Measurements from ENCODE around the gene ROCK2. TPM values are rescaled to one million over a fixed set of nuclear protein-coding genes. Genes with fewer than 3 reads are reported as not detected.

The ROCK2 gene
- total and polyA plus RNA-seq, 2 of the 8 experiments (the other 6 are each of a cell fraction or from before 2014, with no cell fraction given): 2.7 to 29.0 TPM

DNA sequence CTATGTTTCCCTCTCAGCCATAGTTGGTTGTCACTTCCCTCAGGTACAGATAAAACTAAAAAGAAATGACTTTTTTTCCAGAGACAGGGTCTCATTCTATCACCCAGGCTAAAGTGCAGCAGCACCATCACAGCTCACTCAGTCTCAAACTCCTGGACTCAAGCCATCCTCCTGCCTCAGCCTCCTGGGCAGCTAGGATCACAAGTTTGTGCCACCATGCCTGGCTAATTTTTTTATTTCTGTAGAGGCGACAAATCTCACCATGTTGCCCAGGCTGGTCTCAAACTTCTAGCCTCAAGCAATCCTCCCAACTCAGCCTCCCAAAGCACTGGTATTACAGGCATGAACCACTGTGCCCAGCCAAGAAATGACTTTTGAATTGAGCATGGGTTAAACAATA lies 8.2 kb downstream of the ROCK2 start (continued):
- no peak for TF ChIP-seq CHD7 (IDR thresholded peaks at IDR 0.05; ENCODE audit: insufficient replicate concordance, low read length)
- TF ChIP-seq JUND (IDR thresholded peaks at IDR 0.05; ENCODE audit: low read length): no peak
- no peak for TF ChIP-seq RAD21 (IDR thresholded peaks at IDR 0.05 in 1 of 2, conservative IDR thresholded peaks at IDR 0.05 in 1 of 2; ENCODE audit: low read depth in 2 of 2, low read length in 2 of 2)
- TF ChIP-seq HDAC6 (IDR thresholded peaks at IDR 0.05; ENCODE audit: low read depth, low read length): no peak
- TF ChIP-seq TAF1 (IDR thresholded peaks at IDR 0.05; ENCODE audit: low read depth, low read length): no peak
- no peak for TF ChIP-seq FOSL1 (IDR thresholded peaks at IDR 0.05; ENCODE audit: insufficient read depth, low read depth, low read length)
- no peak for TF ChIP-seq BCL11A (IDR thresholded peaks at IDR 0.05; ENCODE audit: low read depth in 2 of 2, low read length in 2 of 2)
- no peak for TF ChIP-seq EP300 (IDR thresholded peaks at IDR 0.05; ENCODE audit: borderline replicate concordance in 1 of 2, low read depth in 2 of 2, low read length in 2 of 2)
- TF ChIP-seq TAF7 (optimal IDR thresholded peaks at IDR 0.05; ENCODE audit: borderline replicate concordance, low read depth, low read length): no peak
- no peak for TF ChIP-seq EGR1 (IDR thresholded peaks at IDR 0.05; ENCODE audit: borderline replicate concordance, low read depth, low read length)
- TF ChIP-seq CTBP2 (IDR thresholded peaks at IDR 0.05; ENCODE audit: borderline replicate concordance, insufficient read depth, insufficient read length, low read length): no peak

Data from H1 (cell line).